Osteocyte (in vitro differentiated cells): ENCODE data around the gene MPP4. TPM values are rescaled to one million over a fixed set of nuclear protein-coding genes. Genes with fewer than 3 reads are reported as not detected.

ENCODE experiments used
- DNase-seq: peaks from one replicate; pipeline ENCODE4 v3.0.0; 2021; ENCODE audit warnings: mixed read lengths; ENCODE audit not compliant: unreplicated experiment; ENCODE audit errors: extremely low spot score
- H3K27ac Mint-ChIP-seq: one replicate; pipeline ENCODE4 v1.8.0; 2021; ENCODE audit warnings: mild to moderate bottlenecking, mixed read lengths; ENCODE audit not compliant: unreplicated experiment
- H3K27me3 Mint-ChIP-seq: one replicate; pipeline ENCODE4 v1.8.0; 2021; ENCODE audit warnings: mixed read lengths; ENCODE audit not compliant: unreplicated experiment
- H3K36me3 Mint-ChIP-seq: one replicate; pipeline ENCODE4 v1.8.0; 2021; ENCODE audit warnings: mixed read lengths; ENCODE audit not compliant: unreplicated experiment
- H3K4me1 Mint-ChIP-seq: one replicate; pipeline ENCODE4 v1.8.0; 2021; ENCODE audit warnings: mixed read lengths; ENCODE audit not compliant: unreplicated experiment
- H3K4me3 Mint-ChIP-seq: one replicate; pipeline ENCODE4 v1.8.0; 2021; ENCODE audit warnings: mild to moderate bottlenecking, moderate library complexity, mixed read lengths; ENCODE audit not compliant: unreplicated experiment
- H3K9me3 Mint-ChIP-seq: one replicate; pipeline ENCODE4 v1.8.0; 2021; ENCODE audit warnings: mixed read lengths; ENCODE audit not compliant: unreplicated experiment
- total RNA-seq: library from RNA; stranded (reverse); gene quantifications from 2 replicates; pipeline ENCODE4 v1.2.1, GENCODE V29; 2021
- TF ChIP-seq, protein P1 (sequence below): fragments of 200-600 bp; sonication (generic); IDR thresholded peaks from 2 replicates; pipeline ENCODE4 v1.5.0; 2021; ENCODE audit warnings: antibody characterized with exemption, mild to moderate bottlenecking, moderate library complexity

MPP4 gene
- total RNA-seq, 1 donor from 2014 or later = 0.83 TPM

DNA sequence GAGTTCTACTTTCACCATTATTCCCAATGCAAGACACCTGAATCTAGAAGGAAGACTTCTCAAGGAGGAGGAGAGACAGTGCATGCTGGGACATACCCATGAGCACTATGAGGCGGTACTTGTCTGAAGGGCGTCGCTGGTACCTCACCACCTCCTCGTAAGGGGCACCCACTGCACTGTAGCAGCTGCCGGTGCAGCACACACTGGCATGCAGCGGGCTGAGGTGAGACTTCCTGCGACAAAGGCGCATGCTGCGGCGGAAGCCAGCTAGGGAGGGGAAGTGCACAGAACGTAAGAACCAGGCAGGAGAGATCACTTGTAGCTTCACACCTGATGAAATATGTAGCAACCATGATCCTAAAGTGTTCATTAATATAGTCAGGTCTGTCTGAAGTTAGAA, 42.3 kb downstream of the MPP4 start:
- Mint-ChIP-seq H3K27ac (no peak overlapping the region), H3K4me3 (no peak overlapping the region)

DNA sequence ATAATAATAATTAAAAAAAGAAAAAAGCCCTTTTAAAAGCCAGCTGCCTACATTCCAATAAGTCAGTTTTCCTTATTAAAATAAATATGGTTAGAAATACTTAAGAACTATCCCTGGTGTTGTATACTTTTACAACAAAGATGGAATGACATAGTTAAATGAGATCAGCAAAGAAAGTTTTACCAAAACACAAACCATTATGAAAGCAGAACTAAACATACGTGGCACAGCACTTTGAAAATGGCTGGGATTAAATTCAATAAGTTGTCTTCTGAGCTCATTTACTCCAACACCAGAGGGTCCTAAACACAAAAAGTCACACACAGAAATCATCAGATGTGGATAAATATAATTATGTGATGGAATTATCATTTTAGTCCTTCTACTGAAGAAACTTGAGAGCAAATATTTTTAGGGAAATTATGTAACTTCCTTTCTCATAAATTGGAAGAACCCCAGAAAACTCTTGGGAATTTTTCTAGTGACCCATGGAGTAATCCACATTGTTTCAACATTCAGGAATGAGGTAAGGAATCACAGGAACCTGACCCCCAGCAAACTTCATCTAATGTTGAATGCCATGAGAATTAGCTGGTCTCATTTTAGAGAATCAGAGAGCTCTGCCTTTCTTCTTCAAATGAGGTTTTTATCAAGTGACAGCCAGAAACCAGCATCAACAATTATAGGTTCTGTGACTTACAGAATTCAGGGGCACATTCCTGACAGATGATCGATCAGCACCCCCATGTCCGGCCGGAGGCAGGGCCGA, 43.6 kb downstream of the MPP4 start:
- Mint-ChIP-seq H3K27me3 (no peaks in the 10 kb centered on the region), H3K4me1 (peaks cover 42% of the 10 kb centered on the region), H3K9me3 (no peaks in the 10 kb centered on the region), H3K27ac (peak overlapping the region; percentile 69), H3K4me3 (no peak overlapping the region), H3K36me3 (no peaks in the 10 kb centered on the region)
- DNase-seq = no peak
- TF ChIP-seq, protein P1, sequence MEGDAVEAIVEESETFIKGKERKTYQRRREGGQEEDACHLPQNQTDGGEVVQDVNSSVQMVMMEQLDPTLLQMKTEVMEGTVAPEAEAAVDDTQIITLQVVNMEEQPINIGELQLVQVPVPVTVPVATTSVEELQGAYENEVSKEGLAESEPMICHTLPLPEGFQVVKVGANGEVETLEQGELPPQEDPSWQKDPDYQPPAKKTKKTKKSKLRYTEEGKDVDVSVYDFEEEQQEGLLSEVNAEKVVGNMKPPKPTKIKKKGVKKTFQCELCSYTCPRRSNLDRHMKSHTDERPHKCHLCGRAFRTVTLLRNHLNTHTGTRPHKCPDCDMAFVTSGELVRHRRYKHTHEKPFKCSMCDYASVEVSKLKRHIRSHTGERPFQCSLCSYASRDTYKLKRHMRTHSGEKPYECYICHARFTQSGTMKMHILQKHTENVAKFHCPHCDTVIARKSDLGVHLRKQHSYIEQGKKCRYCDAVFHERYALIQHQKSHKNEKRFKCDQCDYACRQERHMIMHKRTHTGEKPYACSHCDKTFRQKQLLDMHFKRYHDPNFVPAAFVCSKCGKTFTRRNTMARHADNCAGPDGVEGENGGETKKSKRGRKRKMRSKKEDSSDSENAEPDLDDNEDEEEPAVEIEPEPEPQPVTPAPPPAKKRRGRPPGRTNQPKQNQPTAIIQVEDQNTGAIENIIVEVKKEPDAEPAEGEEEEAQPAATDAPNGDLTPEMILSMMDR = no peak

More for the DNA sequence above, 42.3 kb downstream of the MPP4 start:
- Mint-ChIP-seq H3K9me3 (no peaks in the 10 kb centered on the region), H3K4me1 (peaks cover 42% of the 10 kb centered on the region), H3K36me3 (no peaks in the 10 kb centered on the region), H3K27me3 (no peaks in the 10 kb centered on the region)
- TF ChIP-seq, protein P1 = no peak
- no peak for DNase-seq

DNA sequence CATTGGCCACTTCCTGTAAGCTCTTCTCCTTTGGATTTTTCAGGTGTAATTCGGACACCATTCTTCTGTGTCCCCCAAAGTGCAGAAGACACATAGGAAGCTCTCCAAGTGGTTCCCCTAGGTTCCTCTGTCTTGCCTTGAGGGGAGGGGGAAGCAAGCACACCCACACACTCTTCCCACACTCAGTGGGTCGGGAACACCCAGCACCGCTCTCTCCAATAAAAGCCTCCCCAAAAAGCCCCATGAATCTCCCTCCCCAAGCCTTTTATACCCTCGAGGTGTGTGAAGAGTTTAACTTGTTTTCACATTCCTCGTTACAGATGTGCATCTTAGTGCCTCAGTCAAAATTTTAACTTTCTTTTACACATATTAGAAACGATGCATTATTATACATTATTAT, 45.2 kb downstream of the MPP4 start:
- H3K9me3 Mint-ChIP-seq = no peaks in the 10 kb centered on the region

DNA sequence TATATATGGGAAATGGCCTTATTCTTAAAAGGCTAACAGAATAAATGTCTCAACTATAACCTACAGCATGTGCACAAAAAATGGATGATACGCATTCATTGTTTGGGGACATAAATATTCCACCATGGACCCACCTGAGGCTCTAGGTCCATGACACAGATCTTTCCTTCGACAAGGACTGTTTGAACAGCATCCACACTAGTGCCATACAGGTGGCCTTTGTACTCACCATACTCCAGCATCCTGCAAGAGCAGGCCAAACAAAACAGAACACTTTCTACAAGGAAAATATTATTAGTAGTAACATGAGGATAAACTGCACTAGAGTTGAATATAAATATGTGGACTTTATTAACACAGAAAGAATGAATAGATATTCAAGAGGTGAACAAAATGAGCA, 49.0 kb downstream of the MPP4 start:
- H3K36me3 Mint-ChIP-seq = no peaks in the 10 kb centered on the region
- peaks cover 21% of the 10 kb centered on the region for H3K4me1 Mint-ChIP-seq
- TF ChIP-seq, protein P1 = no peak
- no peak for DNase-seq
- no peaks in the 10 kb centered on the region for H3K9me3 Mint-ChIP-seq
- H3K27ac Mint-ChIP-seq = no peak overlapping the region
- H3K4me3 Mint-ChIP-seq = no peak overlapping the region
- H3K27me3 Mint-ChIP-seq = no peaks in the 10 kb centered on the region

More for the DNA sequence above, 45.2 kb downstream of the MPP4 start:
- TF ChIP-seq, protein P1 = no peak
- Mint-ChIP-seq H3K27me3 (no peaks in the 10 kb centered on the region), H3K36me3 (no peaks in the 10 kb centered on the region), H3K27ac (peak overlapping the region; percentile 99), H3K4me1 (peaks cover 42% of the 10 kb centered on the region), H3K4me3 (no peak overlapping the region)
- no peak for DNase-seq

DNA sequence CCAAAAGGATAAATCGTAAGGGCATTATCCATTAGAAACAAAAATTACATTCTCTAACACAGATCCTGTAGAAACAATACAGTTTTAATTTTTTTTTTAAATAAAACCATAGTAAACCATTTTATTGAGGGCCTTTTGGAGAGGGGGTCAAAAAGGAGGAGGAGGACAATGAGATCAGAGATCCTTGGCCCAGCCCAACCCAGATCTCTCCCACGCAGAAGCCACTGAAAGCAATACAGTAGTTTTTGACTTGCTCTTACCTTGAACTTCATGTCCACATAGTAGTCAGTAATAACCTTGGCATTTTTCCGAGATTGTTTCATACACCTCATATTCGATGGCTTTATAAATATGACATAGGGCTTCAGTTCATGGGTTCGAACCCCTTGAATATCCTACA, 51.0 kb downstream of the MPP4 start:
- H3K27me3 Mint-ChIP-seq = no peaks in the 10 kb centered on the region
- no peaks in the 10 kb centered on the region for H3K9me3 Mint-ChIP-seq
- no peak for DNase-seq
- H3K27ac Mint-ChIP-seq = no peak overlapping the region
- H3K4me3 Mint-ChIP-seq = no peak overlapping the region
- peaks cover 18% of the 10 kb centered on the region for H3K4me1 Mint-ChIP-seq
- TF ChIP-seq, protein P1 = no peak
- H3K36me3 Mint-ChIP-seq = no peaks in the 10 kb centered on the region
